ENCODE data around the gene TINCR.

Gene TINCR

DNA sequence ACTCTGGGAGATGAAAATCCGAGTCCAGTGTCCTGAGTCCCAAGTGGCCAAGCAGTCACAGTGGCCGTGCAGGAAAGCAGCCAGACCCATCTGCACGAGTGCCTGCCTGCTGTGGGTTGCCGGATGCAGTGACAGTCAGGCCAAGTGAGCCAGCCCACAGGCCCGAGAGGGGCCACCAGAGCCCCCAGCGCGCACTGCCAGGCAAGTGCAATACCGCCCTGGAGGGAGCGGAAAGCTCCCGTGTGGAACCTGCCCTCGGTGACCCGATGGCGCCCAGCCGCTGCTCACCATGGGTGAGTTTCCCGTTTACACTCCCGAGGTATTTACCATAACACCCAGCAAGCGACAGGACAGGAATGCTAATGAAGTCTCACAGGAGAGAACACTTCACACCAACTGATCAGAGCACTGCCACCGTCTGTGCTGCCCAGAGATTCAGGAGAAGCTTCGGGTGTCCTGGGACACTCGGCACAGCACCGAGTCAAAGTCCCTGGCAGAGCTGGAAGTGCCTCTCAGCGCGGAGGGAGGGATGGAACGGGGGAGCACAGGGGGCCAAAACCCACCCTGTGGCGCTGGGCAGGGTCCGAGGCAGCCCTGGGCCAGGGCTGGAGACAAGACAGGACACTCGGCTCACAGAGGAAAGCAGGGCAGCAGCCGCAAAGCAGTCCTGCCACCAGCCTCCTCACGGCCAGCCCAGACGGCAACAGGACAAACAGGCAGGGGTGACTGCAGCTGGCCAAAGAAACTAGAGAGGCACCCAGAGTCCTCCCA is 21.3 kb upstream of the TINCR start:
- no peak for DNase-seq

GRCh38 chr19:5588441-5588840 is 20.7 kb upstream of the TINCR start:
- DNase-seq: no peak

GRCh38 chr19:5587661-5588060 is 19.9 kb upstream of the TINCR start:
- no peak for DNase-seq

DNA sequence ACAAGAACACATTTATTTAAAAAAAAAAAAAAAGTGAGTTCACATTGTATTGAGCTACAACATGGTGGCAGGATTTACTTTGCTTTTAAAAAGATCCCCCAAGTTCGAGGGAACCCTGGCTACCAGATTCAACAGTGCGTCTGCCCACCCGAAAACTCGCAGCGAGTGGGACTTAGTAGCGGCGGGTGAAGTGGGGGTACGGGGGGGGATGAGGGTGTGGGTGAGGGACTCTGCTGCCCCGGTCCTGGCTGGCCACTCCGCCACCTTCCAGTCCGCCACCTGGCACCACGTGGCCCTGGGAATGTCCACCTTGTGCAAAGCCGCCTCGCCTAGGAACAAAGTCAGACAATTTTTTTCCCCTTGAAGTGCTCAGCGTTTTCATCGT is 19.3 kb upstream of the TINCR start:
- DNase-seq: no peak

DNA sequence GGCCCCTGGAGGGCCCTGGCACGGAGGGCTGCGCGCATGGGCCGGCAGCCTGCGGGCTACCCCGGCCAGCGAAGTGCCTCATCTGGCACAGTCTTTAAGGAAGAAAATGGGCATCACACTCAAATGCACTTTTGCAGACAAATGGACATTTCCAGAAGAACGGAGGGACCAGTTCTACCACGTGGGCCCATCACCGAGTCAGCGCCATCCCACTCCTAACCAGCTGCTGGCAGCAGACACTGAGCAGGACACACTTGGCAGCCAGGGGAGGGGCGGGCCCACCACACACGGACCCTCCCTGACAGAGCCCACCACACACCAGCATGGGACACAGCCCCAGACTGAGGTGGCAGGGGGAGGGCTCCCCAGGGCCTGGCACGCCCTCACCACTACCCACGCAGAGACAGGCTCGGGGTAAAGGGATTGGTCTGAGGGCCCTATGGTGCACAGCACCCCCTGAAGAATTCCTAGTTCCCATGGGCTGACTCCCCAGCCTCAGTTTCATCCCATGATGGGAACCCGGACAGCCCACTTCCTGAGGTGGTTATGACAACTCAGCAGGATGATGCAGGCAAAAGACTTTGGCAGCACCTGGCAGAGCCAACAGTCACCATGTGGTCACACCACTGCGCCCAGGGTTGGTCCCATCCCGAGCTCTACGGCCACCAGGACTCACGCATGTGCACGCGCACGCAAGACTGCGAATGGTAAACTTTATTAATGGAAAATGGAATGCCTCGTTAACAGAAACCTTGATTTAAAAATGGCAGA is 18.7 kb upstream of the TINCR start:
- DNase-seq: no peak

GRCh38 chr19:5585461-5586299 is 17.9 kb upstream of the TINCR start:
- DNase-seq: peak; percentile 42 to 46

DNA sequence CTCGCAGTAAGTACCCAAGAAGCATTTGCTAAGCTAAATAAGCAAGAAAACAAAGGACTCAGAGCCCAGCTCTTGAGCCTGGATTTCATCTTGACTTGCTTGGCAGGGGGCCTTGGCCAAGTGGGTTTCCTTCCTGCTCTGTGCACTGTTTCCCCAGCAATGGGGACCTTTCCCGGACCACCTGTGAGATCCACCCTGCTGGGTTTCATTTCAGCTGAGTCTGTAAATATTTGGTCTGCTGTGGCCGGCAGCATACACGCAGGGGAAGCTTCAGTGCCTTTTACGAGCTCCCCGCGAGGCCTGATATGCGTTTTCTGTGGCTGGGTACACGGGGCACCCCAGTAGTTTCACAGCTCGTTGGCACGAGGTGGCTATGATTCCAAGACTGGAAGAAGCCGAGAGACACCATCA is 12.4 kb upstream of the TINCR start:
- DNase-seq: no peak

DNA sequence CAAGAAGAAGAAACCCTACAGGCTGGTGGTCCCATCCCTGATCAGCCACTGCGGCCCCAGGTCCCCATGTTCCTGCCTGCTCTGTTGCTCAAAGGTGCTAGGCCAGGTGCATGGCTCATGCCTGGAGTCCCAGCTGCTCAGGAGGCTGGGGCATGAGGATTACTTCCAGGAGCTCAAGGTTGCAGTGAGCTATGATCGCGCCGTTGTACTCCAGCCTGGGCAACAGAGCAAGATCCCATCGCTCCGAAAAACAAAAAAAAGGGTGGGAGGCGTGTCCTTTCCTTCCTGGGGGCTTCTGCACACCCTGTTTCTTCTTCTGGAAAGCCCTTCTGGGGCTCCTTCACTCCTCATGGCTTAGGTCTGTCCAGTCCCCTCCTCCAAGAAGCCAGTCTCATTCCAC is 11.9 kb upstream of the TINCR start:
- no peak for DNase-seq

DNA sequence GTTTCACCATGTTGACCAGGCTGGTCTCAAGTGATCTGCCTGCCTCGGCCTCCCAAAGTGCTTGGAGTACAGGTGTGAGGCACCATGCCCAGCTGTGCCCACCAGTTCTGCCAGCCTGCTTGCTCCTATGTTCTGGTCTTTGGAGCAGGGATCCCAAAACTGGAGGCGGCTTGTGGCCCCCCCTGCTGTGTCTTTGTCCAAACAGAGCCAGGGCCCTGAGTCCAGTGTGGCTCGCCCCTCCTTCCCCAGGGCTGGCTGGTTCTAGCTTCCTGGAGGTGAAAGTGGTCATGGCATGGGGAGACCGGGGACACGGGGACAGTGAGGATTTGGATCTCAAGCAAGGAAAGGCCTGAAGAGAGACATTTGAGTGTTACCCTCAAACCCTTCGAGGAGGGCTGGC is 11.5 kb upstream of the TINCR start:
- no peak for DNase-seq

GRCh38 chr19:5578097-5578846 is 10.5 kb upstream of the TINCR start:
- DNase-seq: peak; percentile 13 to 67

- DNase-seq: no peak
These were observed 7.8 kb upstream of the TINCR start for GRCh38 chr19:5575590-5575989.

GRCh38 chr19:5572556-5573286 is 5.0 kb upstream of the TINCR start:
- no peak for DNase-seq

DNA sequence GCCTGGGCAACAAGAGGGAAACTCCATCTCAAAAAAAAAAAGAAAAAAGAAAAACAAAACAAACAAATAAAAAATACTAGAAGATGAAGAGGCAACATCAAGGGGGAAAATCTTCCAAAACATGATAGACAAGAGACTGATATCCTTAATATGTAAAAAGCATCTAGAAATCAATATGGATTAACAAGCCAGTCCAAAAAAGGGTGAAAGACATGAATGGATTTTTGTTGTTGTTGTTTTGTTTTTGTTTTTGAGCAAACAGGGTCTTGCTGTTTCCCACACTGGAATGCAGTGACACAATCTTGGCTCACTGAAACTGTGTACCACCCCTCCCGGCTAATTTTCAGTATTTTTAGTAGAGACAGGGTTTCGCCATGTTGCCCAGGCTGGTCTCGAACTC is 4.0 kb upstream of the TINCR start:
- no peak for DNase-seq

- no peak for DNase-seq
These were observed 236 bp upstream of the TINCR start for GRCh38 chr19:5567970-5568407.

DNA sequence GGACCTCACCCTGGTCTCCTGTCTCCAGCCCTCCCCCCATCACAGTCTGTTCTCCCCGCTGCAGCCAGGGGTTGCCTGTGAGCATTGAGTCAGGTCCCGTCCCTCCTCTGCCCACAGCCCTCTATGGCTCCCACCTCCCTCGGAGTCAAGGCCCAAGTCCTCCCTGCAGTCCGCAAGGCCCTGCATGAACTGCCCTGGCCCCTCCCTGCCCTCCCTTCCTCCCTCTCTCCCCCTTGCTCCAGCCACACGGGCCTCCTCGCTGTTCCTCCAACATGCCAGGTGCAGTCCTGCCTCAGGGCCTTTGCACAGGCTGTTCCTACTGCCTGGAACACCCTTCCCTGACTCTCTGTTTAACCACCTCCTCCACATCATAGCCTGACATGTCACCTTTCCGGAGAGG is 2.8 kb downstream of the TINCR start:
- DNase-seq: no peak

GRCh38 chr19:5563935-5564612 is 3.7 kb downstream of the TINCR start:
- peak in 1 of 2 donors; percentile 49 for DNase-seq

DNA sequence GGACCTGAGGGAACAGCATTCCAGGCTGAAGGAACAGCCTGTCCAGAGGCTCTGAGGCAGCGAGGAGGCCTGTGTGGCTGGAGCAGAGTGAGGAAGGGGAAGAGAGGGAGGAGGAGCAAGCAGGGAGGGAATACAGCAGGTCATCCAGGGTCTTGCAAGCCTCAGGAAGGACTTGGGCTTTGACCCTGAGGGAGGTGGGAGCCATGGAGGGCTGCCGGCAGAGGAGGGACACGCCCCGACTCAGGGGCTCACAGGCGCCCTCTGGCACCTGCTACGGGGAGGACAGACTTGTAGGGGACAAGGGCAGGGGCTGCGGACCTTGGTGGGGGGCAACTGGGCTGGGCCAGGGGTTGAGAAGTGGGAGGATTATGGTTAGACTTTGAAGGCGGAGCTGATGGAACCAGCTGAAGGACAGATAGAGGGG is 4.7 kb downstream of the TINCR start:
- DNase-seq: no peak

- no peak for DNase-seq
These were observed 5.5 kb downstream of the TINCR start for GRCh38 chr19:5562280-5562679.

GRCh38 chr19:5561559-5561958 is 6.2 kb downstream of the TINCR start:
- DNase-seq: no peak

GRCh38 chr19:5560156-5560555 is 7.6 kb downstream of the TINCR start:
- DNase-seq: no peak

DNA sequence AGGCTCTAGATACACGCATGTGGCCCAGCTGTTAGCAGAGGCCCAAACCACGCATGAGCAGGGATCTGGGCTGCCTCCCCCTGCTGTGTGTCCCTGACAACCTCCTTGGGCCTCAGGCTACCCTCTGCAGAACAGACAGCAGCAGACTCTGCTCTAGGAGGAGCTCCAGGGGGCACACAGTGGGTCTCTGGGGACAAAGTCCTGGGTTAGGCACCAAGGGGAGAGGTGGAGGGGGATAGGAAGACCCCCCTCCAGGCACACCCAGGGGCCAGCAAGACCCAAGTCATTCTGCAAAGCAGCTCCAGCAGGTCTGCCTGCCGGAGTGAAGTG is 8.0 kb downstream of the TINCR start:
- DNase-seq: no peak

All from inflammatory macrophage treated with lipopolysaccharide for 1 hour (primary cell).